Mononuclear cell (primary cell): ENCODE measurements around the gene HECTD2. TPM values are rescaled to one million over a fixed set of nuclear protein-coding genes. Genes with fewer than 3 reads are reported as not detected.
"Not testable (repeated sequence)": the region's sequence is repeated elsewhere in the genome, so short reads cannot be mapped to it uniquely, and the experiment has no call there.

Experiments
- H3K27me3 ChIP-seq: 2 replicates; pipeline ENCODE4 v1.6.0; 2011; ENCODE audit warnings: low read length, control low read depth; ENCODE audit not compliant: insufficient read depth
- H3K4me1 ChIP-seq: 2 replicates; pipeline ENCODE4 v1.5.1; 2011; ENCODE audit warnings: mild to moderate bottlenecking, low read length, control low read depth; ENCODE audit not compliant: insufficient read depth
- H3K4me3 ChIP-seq: 2 replicates; pipeline ENCODE4 v1.5.1; 2011; ENCODE audit warnings: mild to moderate bottlenecking, low read length, moderate library complexity
- H3K9me3 ChIP-seq: 2 replicates; pipeline ENCODE4 v1.5.1; 2011; ENCODE audit warnings: low read depth, mild to moderate bottlenecking, control low read depth, low read length
- total RNA-seq: library from RNA; depleted of rRNA; stranded (reverse); fragments of >200 nt; gene quantifications from one replicate; pipeline ENCODE4 v1.2.3, GENCODE V29; 2012

Gene HECTD2
- total RNA-seq, result 1.5 TPM

GRCh38 chr10:91409869-91410637, at the start of gene HECTD2:
Gene HECTD2 (plus strand): TSS chr10:91410344. CDS start chr10:91410439, 95 bp downstream.
- no peaks in the 10 kb centered on the region for H3K9me3 ChIP-seq
- H3K27me3 ChIP-seq, result no peaks in the 10 kb centered on the region
- H3K4me1 ChIP-seq, result peaks cover 15% of the 10 kb centered on the region
- peak within 1 kb of the TSS; percentile 89 for H3K4me3 ChIP-seq

- H3K27me3 ChIP-seq, result peaks cover 6% of the 10 kb centered on the region
- no peaks in the 10 kb centered on the region for H3K4me1 ChIP-seq
- no peak overlapping the region for H3K4me3 ChIP-seq
- no peaks in the 10 kb centered on the region for H3K9me3 ChIP-seq
Observed at GRCh38 chr10:91360461-91360860, 49.7 kb upstream of the HECTD2 start.

GRCh38 chr10:91365519-91365918, 44.6 kb upstream of the HECTD2 start:
- H3K4me1 ChIP-seq, H3K27me3 ChIP-seq, H3K4me3 ChIP-seq, H3K9me3 ChIP-seq: not testable (repeated sequence)

DNA sequence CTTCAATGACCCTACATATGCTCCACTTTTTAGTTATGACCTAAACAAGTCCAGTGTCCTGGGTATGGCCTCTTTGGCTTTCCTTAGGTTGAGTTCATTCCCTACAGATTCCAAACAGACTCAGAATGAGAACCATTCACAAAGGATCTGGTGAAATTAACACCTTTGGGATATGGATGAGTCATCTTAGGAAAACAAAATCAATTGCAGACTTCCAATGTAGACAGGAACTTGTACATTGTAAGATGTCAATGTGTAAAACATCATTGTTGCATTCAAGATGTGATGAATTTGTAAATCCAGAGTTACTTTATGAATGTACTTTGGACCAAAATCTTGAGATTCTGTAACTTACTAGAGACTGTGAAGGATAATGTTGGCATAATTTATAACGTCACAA, 43.4 kb upstream of the HECTD2 start:
- no peaks in the 10 kb centered on the region for H3K27me3 ChIP-seq

DNA sequence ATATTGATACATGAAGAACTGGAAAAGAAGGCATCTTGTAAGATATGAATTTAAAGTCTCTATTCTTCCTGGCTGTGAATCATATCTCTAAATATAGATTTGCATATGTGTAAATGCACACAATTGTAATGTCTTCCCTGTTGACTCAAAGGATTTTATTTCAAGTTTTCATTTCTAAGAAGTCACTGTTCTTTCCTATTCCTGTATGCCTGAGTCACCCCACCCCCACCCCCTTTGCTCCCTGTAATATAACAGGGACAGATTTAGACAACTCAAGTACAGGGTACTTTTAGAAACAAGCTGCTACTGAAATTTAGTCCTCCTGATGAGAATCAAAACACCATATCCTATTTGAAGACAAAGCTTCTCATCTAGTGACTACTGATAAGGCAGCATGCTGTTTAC, 43.0 kb upstream of the HECTD2 start:
- Histone ChIP-seq H3K4me3 (no peak overlapping the region), H3K9me3 (no peaks in the 10 kb centered on the region), H3K4me1 (no peaks in the 10 kb centered on the region), H3K27me3 (no peaks in the 10 kb centered on the region)

More for the DNA sequence above, 43.4 kb upstream of the HECTD2 start:
- Histone ChIP-seq H3K4me3 (no peak overlapping the region), H3K4me1 (no peaks in the 10 kb centered on the region), H3K9me3 (no peaks in the 10 kb centered on the region)

DNA sequence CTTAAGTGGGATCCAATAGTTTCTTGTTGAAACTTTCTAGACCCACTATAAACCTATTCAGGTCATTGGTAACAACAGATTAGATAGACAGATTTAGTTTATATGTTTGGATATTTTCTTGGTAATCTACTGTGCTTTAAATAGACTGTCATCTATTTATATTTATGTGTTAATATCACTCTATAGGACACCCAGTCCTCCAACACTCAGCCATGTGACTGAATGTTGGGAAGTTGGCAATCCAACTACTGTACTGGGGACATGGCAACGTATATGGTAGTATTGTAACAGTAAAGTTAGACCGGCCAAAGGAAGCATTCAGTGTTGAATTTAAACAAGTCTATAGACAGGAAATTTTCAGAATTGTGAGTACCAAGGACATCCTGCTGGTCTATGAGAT, 42.6 kb upstream of the HECTD2 start:
- Histone ChIP-seq H3K9me3 (no peaks in the 10 kb centered on the region), H3K27me3 (no peaks in the 10 kb centered on the region), H3K4me3 (no peak overlapping the region), H3K4me1 (no peaks in the 10 kb centered on the region)

GRCh38 chr10:91369978-91370589, 40.1 kb upstream of the HECTD2 start:
- H3K4me1 ChIP-seq, H3K27me3 ChIP-seq, H3K4me3 ChIP-seq: not testable (repeated sequence)
- peaks cover 20% of the 10 kb centered on the region for H3K9me3 ChIP-seq

GRCh38 chr10:91374052-91374451, 36.1 kb upstream of the HECTD2 start:
- no peak overlapping the region for H3K4me3 ChIP-seq
- H3K27me3 ChIP-seq, result peaks cover 5% of the 10 kb centered on the region
- no peaks in the 10 kb centered on the region for H3K4me1 ChIP-seq

GRCh38 chr10:91378061-91378460, 32.1 kb upstream of the HECTD2 start:
- peaks cover 5% of the 10 kb centered on the region for H3K27me3 ChIP-seq
- no peak overlapping the region for H3K4me3 ChIP-seq
- H3K9me3 ChIP-seq, result peaks cover 38% of the 10 kb centered on the region
- H3K4me1 ChIP-seq, result no peaks in the 10 kb centered on the region

More at GRCh38 chr10:91374052-91374451, 36.1 kb upstream of the HECTD2 start:
- H3K9me3 ChIP-seq, result peaks cover 38% of the 10 kb centered on the region

DNA sequence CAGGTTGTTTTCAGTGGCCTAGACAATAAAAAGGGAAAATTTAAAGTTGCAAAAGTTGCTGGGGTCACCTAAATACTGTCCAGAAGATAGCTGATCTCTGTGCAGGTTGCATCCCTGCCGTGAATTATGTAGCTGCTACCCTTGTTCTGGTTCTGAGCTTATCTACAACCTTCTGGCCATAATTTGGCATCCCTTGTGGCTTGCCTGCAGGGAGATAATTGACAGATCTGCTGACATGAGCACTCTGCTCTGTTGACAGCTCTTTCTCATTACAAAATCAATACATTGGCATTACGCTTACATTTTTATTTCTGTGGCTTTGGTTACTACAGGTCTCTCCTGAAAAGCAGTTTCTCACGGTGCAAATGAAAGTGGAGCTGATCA, 29.3 kb upstream of the HECTD2 start:
- Histone ChIP-seq H3K9me3 (peaks cover 10% of the 10 kb centered on the region), H3K4me3 (no peak overlapping the region), H3K4me1 (no peaks in the 10 kb centered on the region), H3K27me3 (peaks cover 5% of the 10 kb centered on the region)

DNA sequence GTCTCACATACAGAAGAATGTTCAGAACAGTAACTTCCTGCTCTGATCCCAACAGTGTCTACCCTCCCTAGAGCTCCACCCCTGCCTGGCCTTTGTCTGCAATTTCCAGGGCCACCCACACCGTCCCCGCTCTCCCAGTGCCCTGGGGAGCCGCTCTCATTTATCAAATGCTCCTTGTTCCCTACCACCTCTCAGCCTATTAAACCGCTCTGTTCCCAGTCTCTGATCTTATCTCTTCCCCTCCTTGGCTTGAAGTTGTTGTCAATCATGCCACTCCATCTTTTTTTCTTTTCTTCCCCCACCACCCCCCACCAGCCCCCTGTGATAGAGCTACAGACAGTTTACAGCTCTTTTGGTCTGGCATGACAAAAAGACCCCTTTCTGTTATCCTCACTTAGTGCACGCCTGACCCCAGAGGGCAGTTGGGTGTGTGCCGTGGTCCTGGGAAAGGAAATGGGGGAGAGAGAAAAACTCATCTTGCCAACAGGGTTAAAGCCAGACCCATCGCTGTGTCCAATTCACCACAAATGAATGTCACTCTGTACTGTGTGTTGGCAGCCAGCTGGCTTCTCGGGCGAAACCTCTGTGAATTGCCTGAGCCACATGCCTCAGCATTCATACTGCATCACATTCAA, 28.8 kb upstream of the HECTD2 start:
- Histone ChIP-seq H3K4me3 (no peak overlapping the region), H3K4me1 (no peaks in the 10 kb centered on the region), H3K27me3 (peaks cover 5% of the 10 kb centered on the region), H3K9me3 (peaks cover 9% of the 10 kb centered on the region)

GRCh38 chr10:91385306-91386085, 24.6 kb upstream of the HECTD2 start:
- peaks cover 20% of the 10 kb centered on the region for H3K27me3 ChIP-seq
- no peaks in the 10 kb centered on the region for H3K4me1 ChIP-seq
- no peak overlapping the region for H3K4me3 ChIP-seq
- H3K9me3 ChIP-seq, result no peaks in the 10 kb centered on the region

GRCh38 chr10:91389636-91390512, 20.3 kb upstream of the HECTD2 start:
- H3K27me3 ChIP-seq, result peaks cover 20% of the 10 kb centered on the region

DNA sequence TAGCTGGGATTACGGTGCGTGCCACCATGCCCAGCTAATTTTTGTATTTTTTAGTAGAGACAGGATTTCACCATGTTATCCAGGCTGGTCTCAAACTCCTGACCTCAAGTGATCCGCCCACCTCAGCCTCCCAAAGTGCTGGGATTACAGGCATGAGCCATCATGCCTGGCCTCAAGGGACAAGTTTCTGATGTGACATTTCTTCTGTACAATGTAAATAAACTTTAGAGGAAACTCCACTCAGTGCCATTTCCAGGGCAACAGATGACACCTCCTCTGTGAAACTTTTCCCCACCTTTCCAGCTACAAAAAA, 19.7 kb upstream of the HECTD2 start:
- H3K4me1 ChIP-seq, H3K9me3 ChIP-seq, H3K4me3 ChIP-seq: not testable (repeated sequence)
- H3K27me3 ChIP-seq, result peaks cover 20% of the 10 kb centered on the region

More at GRCh38 chr10:91389636-91390512, 20.3 kb upstream of the HECTD2 start:
- H3K4me1 ChIP-seq, result no peaks in the 10 kb centered on the region
- no peak overlapping the region for H3K4me3 ChIP-seq
- no peaks in the 10 kb centered on the region for H3K9me3 ChIP-seq
